K562 (cell line): ENCODE results near the gene NOS2. TPM values are rescaled to one million over a fixed set of nuclear protein-coding genes. Genes with fewer than 3 reads are reported as not detected.

Experiments
- ATAC-seq: fragments of 200-7000 bp; cut with Tn5 transposase; 3 replicates; pipeline ENCODE4 v1.9.1; 2020; ENCODE audit warnings: moderate library complexity
- BruUV-seq: library from RNA; stranded (reverse); fragments of 400-500 nt; replicated peaks from 2 replicates; lab custom pipeline; 2021; lab: Mats Ljungman, UMichigan
- CTCF ChIA-PET: fragments of 300-600 bp; formaldehyde crosslinking; extraction: SDS; loops from one replicate; lab custom pipeline; 2021; ENCODE audit warnings: low intra/inter-chr PET ratio; lab: Yijun Ruan, JAX
- POLR2A ChIA-PET: fragments of 300-600, 350-650 bp; sonication (Branson Sonifier 250); formaldehyde crosslinking; extraction: SDS; loops from one replicate; lab custom pipeline; 2021; ENCODE audit warnings: antibody characterized with exemption, inconsistent platforms; lab: Yijun Ruan, JAX
- DNase-seq, 4 experiments: peaks; one replicate each; pipeline versions ENCODE4 v3.0.0 to v3.0.0-alpha.2; 2011 to 2018; ENCODE audit warnings: low spot score in 3 of 4, mixed read lengths in 3 of 4; ENCODE audit errors: extremely low read depth in 1 of 4
- FAIRE-seq: peaks from 2 replicates; lab custom pipeline; 2011; peaks lifted over from hg19 to GRCh38; lab: Jason Lieb, UNC
- H2AFZ ChIP-seq: 2 replicates; pipeline ENCODE4 v1.6.0; 2011; ENCODE audit warnings: low read depth, low read length, control low read depth, inconsistent platforms
- H3K27ac ChIP-seq: fragments of 200-600 bp; 3 replicates; pipeline ENCODE4 v1.8.0; 2011; ENCODE audit warnings: low read depth, mild to moderate bottlenecking, control low read depth, inconsistent platforms, low read length, moderate library complexity, mixed read lengths; ENCODE audit errors: extremely low read depth
- H3K27me3 ChIP-seq, 2 experiments: fragments of 300-600 bp in 1 of 2; 2 replicates in 1 of 2; 3 replicates in 1 of 2; pipeline versions ENCODE4 v1.6.0 to v1.8.0; 2011; ENCODE audit warnings: inconsistent platforms in 2 of 2, low read length in 2 of 2, mild to moderate bottlenecking in 1 of 2, mixed read lengths in 1 of 2, moderate library complexity in 1 of 2; ENCODE audit not compliant: control insufficient read depth in 2 of 2, insufficient read depth in 2 of 2
- H3K36me3 ChIP-seq: fragments of 300-600 bp; 3 replicates; pipeline ENCODE4 v1.8.0; 2011; ENCODE audit warnings: mild to moderate bottlenecking, low read length, inconsistent platforms; ENCODE audit not compliant: control insufficient read depth, insufficient read depth
- H3K4me1 ChIP-seq, 2 experiments: fragments of 200-600 bp in 1 of 2; replicated peaks in 1 of 2; 2 replicates in 1 of 2; 3 replicates in 1 of 2; pipeline versions ENCODE4 v1.5.1 to v1.8.0; 2011; ENCODE audit warnings: inconsistent platforms in 2 of 2, low read length in 2 of 2, mild to moderate bottlenecking in 1 of 2, mixed read lengths in 1 of 2, moderate library complexity in 1 of 2; ENCODE audit not compliant: control insufficient read depth in 2 of 2, insufficient read depth in 2 of 2
- H3K4me2 ChIP-seq: 2 replicates; pipeline ENCODE4 v1.6.1; 2011; ENCODE audit warnings: low read length, control low read depth, inconsistent platforms, mixed read lengths; ENCODE audit not compliant: insufficient read depth
- H3K4me3 ChIP-seq: fragments of 200-600 bp; sonication (generic), shearing (Covaris generic); 2 replicates; pipeline ENCODE4 v1.5.1; 2016; ENCODE audit warnings: control low read depth, inconsistent platforms
- H3K79me2 ChIP-seq: fragments of 200-600 bp; 3 replicates; pipeline ENCODE4 v1.8.0; 2011; ENCODE audit warnings: low read length, inconsistent platforms; ENCODE audit not compliant: control insufficient read depth, insufficient read depth
- H3K9ac ChIP-seq, 2 experiments: 2 replicates each; pipeline versions ENCODE4 v1.6.0 to v1.6.1; 2011; ENCODE audit warnings: low read depth in 2 of 2, low read length in 2 of 2, control low read depth in 1 of 2, inconsistent platforms in 1 of 2, mild to moderate bottlenecking in 1 of 2, mixed read lengths in 1 of 2; ENCODE audit not compliant: insufficient read depth in 1 of 2
- H3K9me1 ChIP-seq: one replicate; pipeline ENCODE4 v1.6.0; 2011; ENCODE audit warnings: inconsistent platforms, mild to moderate bottlenecking, low read length, moderate library complexity; ENCODE audit not compliant: control insufficient read depth, insufficient read depth
- H3K9me3 ChIP-seq: replicated peaks from 2 replicates; pipeline ENCODE4 v1.5.1; 2011; ENCODE audit warnings: low read depth, low read length, inconsistent platforms; ENCODE audit not compliant: control insufficient read depth, insufficient read depth
- H4K20me1 ChIP-seq: replicated peaks from 2 replicates; pipeline ENCODE4 v1.6.1; 2011; ENCODE audit warnings: low read length, inconsistent platforms, mixed read lengths; ENCODE audit not compliant: control insufficient read depth, insufficient read depth
- AFF4 ChIP-seq: sonication (generic); formaldehyde crosslinking; IDR thresholded peaks from 2 replicates; pipeline ENCODE4 v1.8.0; 2023; ENCODE audit warnings: mild to moderate bottlenecking, missing genetic modification reagents
- CEBPG ChIP-seq, 3 experiments: fragments of 200-800 bp in 1 of 3; sonication (Bioruptor generic) in 1 of 3; sonication (generic) in 1 of 3; formaldehyde crosslinking in 1 of 3; IDR thresholded peaks in 2 of 3; conservative IDR thresholded peaks in 1 of 3; 2 replicates each; pipeline versions ENCODE4 v1.6.1 to v1.8.0; 2016 to 2022; ENCODE audit warnings: missing compliant biosample characterization in 2 of 3, missing genetic modification characterization in 2 of 3, mild to moderate bottlenecking in 1 of 3, missing genetic modification reagents in 1 of 3
- KLF13 ChIP-seq: fragments of 450-650 bp; IDR thresholded peaks from 2 replicates; pipeline ENCODE4 v1.6.1; 2016; ENCODE audit warnings: missing genetic modification characterization, low read depth, mild to moderate bottlenecking, missing compliant biosample characterization, moderate library complexity, borderline replicate concordance
- MAFF ChIP-seq: IDR thresholded peaks from 2 replicates; pipeline ENCODE4 v1.6.1; 2012; ENCODE audit warnings: low read length, improper control_type of control experiment
- MAFK ChIP-seq: IDR thresholded peaks from 2 replicates; pipeline ENCODE4 v1.6.1; 2011; ENCODE audit warnings: low read length, improper control_type of control experiment
- NR1H2 ChIP-seq: sonication (generic); formaldehyde crosslinking; IDR thresholded peaks from 2 replicates; pipeline ENCODE4 v1.4.0; 2020; ENCODE audit warnings: mild to moderate bottlenecking, missing genetic modification reagents
- SMARCA4 ChIP-seq: fragments of 450-650 bp; IDR thresholded peaks from 2 replicates; pipeline ENCODE4 v1.6.1; 2016
- SMC3 ChIP-seq: conservative IDR thresholded peaks from 2 replicates; pipeline ENCODE4 v1.6.1; 2011; ENCODE audit warnings: low read depth, low read length, improper control_type of control experiment; ENCODE audit not compliant: insufficient read depth
- STAG1 ChIP-seq: sonication (generic); formaldehyde crosslinking; IDR thresholded peaks from 2 replicates; pipeline ENCODE4 v1.5.0; 2020; ENCODE audit warnings: missing genetic modification reagents, borderline replicate concordance
- TEAD2 ChIP-seq: fragments of 450-650 bp; IDR thresholded peaks from 2 replicates; pipeline ENCODE4 v1.6.1; 2016; ENCODE audit warnings: missing genetic modification characterization, control low read depth, missing compliant biosample characterization
- ZBTB17 ChIP-seq: fragments of 450-650 bp; formaldehyde crosslinking; IDR thresholded peaks from 2 replicates; pipeline ENCODE4 v1.4.0; 2020; ENCODE audit warnings: mild to moderate bottlenecking
- ZFX ChIP-seq: sonication (generic); formaldehyde crosslinking; IDR thresholded peaks from 2 replicates; pipeline ENCODE4 v1.8.0; 2022; ENCODE audit warnings: mild to moderate bottlenecking, missing genetic modification reagents, moderate library complexity
- ZNF436 ChIP-seq: fragments of 250-450, 450-650 bp; sonication (Bioruptor Pico); formaldehyde crosslinking; IDR thresholded peaks from 2 replicates; pipeline ENCODE4 v1.7.0; 2020; ENCODE audit warnings: mild to moderate bottlenecking
- ZNF518B ChIP-seq: fragments of 250-450 bp; sonication (Bioruptor Pico); IDR thresholded peaks from 2 replicates; pipeline ENCODE4 v1.5.0; 2021; ENCODE audit warnings: mild to moderate bottlenecking, moderate library complexity
- WGBS: fragments of 100-300 bp; shearing (Covaris generic); methylation state at CpG from one replicate; pipeline ENCODE4 v1.1.6; 2016; ENCODE audit warnings: low coverage, mixed read lengths; ENCODE audit not compliant: insufficient coverage; ENCODE audit errors: missing lambda C conversion rate; 5-methylcytosine and 5-hydroxymethylcytosine counted together
- in situ Hi-C: fragments of 300-500 bp; cut with MboI; formaldehyde crosslinking; loops from 4 replicates; pipeline ENCODE4 v1.15.0; 2018; ENCODE audit warnings: inconsistent platforms, mixed read lengths
- intact Hi-C: fragments of 100-400 bp; cut with micrococcal nuclease; formaldehyde crosslinking; loops from 2 replicates; pipeline ENCODE4 v1.14.2; 2022
- polyA plus RNA-seq, 8 experiments: library from polyadenylated mRNA; depleted of rRNA in 4 of 8; stranded (reverse) in 5 of 8; unstranded in 3 of 8; fragments of >200 nt; fragmentation: Nextera tagmentation in 2 of 8; fragmentation: Illumina TruSeq in 1 of 8; extraction: Ambion mirVana in 2 of 8; extraction: Trizol in 1 of 8; gene quantifications; 2 replicates each; pipeline versions ENCODE4 v1.2.1 to v1.2.3, GENCODE V29; 2011 to 2014; ENCODE audit warnings: inconsistent platforms in 1 of 8, missing spikeins in 1 of 8
- total RNA-seq, 7 experiments: library from RNA; depleted of rRNA in 6 of 7; stranded (reverse); fragments of >200 nt in 6 of 7; fragmentation: Illumina TruSeq in 2 of 7; extraction: Trizol in 2 of 7; gene quantifications; 2 replicates each; pipeline versions ENCODE4 v1.2.1 to v1.2.3, GENCODE V29; 2011 to 2021; ENCODE audit warnings: low replicate concordance in 1 of 7

Gene NOS2
- total and polyA plus RNA-seq, 9 of the 15 experiments (the other 6 are each of a cell fraction or from before 2014, with no cell fraction given), result not detected

- H3K9ac ChIP-seq, result no peak overlapping the region
- TF ChIP-seq ZNF518B (CRISPR knock-in tag), result no peak
- no peak for TF ChIP-seq TEAD2 (tag)
- TF ChIP-seq ZBTB17, result no peak
- TF ChIP-seq KLF13 (tag), result no peak
- no peak for TF ChIP-seq SMC3
- TF ChIP-seq NR1H2 (CRISPR knock-in tag), result no peak
- no peak for TF ChIP-seq MAFF
- no peak for TF ChIP-seq ZFX
- no peak for TF ChIP-seq AFF4 (CRISPR knock-in tag)
- no peak for TF ChIP-seq SMARCA4
- TF ChIP-seq MAFK, result no peak
- no peak for TF ChIP-seq ZNF436
- TF ChIP-seq STAG1, result no peak
- no peak for TF ChIP-seq CEBPG (CRISPR knock-in tag; IDR thresholded peaks at IDR 0.05)
- TF ChIP-seq CEBPG (tag; conservative IDR thresholded peaks at IDR 0.05 in 1 of 2, IDR thresholded peaks at IDR 0.05 in 1 of 2), result no peak
- FAIRE-seq (no peak), DNase-seq (no peak), ATAC-seq (no peak)
- CTCF ChIA-PET, result no interaction called here
- peaks cover 8 to 36% of the 10 kb centered on the region in 2 experiments for H3K27me3 ChIP-seq
- no peak overlapping the region for H2AFZ ChIP-seq
- no peaks in the 10 kb centered on the region for H3K9me1 ChIP-seq
- POLR2A ChIA-PET, result no interaction called here
- H3K36me3 ChIP-seq, result no peaks in the 10 kb centered on the region
- in situ Hi-C loops, result loop anchor here (10.0 kb wide), 1 partner anchor 433 kb away; no protein-coding TSS in a partner anchor
- no peak overlapping the region for H3K4me2 ChIP-seq
- BruUV-seq, result no TSS peak
- 0% methylated on average over 2 of the region's 2 CpGs for WGBS
- H3K79me2 ChIP-seq, result no peaks in the 10 kb centered on the region
- H3K4me1 ChIP-seq, result peaks cover 0 to 5% of the 10 kb centered on the region in 2 experiments; a peak in 1 of 5 replicates
- H3K9me3 ChIP-seq, result no peaks in the 10 kb centered on the region
- H4K20me1 ChIP-seq, result no peaks in the 10 kb centered on the region; the same call in 1 of the 2 replicates
- H3K4me3 ChIP-seq, result no peak overlapping the region
- intact Hi-C loops, result loop anchor here (10.0 kb wide), 1 partner anchor 333 kb away; no protein-coding TSS in a partner anchor
- no peak overlapping the region for H3K27ac ChIP-seq
Measured at GRCh38 chr17:27802033-27802432, 1.7 kb upstream of the NOS2 start.
